Measurements from ENCODE around the gene AARS2.

DNA sequence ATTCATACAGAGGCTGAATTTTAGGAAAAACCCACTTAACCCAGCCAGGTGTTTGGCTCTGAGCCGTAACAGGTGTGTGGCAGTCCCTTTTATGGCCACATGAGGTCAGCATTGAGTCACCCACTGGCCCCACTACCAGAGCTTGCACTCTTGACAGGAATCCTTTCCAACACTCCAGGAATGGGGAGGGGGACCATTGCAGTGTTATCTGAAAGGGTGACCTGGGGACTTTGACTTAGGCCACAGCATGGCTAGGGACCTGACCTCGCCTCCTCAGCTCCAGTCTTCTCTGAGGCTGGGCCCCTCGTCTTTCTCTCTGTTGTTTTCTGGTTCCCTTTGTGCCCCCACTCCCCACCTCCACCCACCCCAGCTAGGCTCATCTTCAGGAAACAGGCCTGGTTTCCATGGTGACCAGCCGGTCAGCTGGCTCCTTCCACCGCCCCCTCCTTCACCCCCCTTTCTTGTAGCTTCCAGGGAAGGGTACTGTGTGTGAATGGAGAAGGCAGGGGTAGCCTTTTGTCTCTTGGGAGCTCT is 45.0 kb downstream of the AARS2 start:
- no peak for TF ChIP-seq HDAC2 (IDR thresholded peaks at IDR 0.05)
- TF ChIP-seq, protein P1, sequence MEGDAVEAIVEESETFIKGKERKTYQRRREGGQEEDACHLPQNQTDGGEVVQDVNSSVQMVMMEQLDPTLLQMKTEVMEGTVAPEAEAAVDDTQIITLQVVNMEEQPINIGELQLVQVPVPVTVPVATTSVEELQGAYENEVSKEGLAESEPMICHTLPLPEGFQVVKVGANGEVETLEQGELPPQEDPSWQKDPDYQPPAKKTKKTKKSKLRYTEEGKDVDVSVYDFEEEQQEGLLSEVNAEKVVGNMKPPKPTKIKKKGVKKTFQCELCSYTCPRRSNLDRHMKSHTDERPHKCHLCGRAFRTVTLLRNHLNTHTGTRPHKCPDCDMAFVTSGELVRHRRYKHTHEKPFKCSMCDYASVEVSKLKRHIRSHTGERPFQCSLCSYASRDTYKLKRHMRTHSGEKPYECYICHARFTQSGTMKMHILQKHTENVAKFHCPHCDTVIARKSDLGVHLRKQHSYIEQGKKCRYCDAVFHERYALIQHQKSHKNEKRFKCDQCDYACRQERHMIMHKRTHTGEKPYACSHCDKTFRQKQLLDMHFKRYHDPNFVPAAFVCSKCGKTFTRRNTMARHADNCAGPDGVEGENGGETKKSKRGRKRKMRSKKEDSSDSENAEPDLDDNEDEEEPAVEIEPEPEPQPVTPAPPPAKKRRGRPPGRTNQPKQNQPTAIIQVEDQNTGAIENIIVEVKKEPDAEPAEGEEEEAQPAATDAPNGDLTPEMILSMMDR (IDR thresholded peaks at IDR 0.05), result peak; percentile 76
- no peak for TF ChIP-seq SREBF2 (IDR thresholded peaks at IDR 0.05)
- no peak for TF ChIP-seq POLR2AphosphoS2 (conservative IDR thresholded peaks at IDR 0.05; ENCODE audit: low read length)
- no peak for TF ChIP-seq MAZ (IDR thresholded peaks at IDR 0.05; ENCODE audit: borderline replicate concordance, low read depth, low read length)
- TF ChIP-seq JUNB (IDR thresholded peaks at IDR 0.05), result no peak
- no peak for TF ChIP-seq MYC (IDR thresholded peaks at IDR 0.05; ENCODE audit: borderline replicate concordance, low read length)
- no peak for TF ChIP-seq ZSCAN20 (CRISPR knock-in tag; IDR thresholded peaks at IDR 0.05)
- TF ChIP-seq CEBPB (IDR thresholded peaks at IDR 0.05), result no peak
